PC-3 (cell line): Measurements from ENCODE around the gene LRRC75A. TPM values are rescaled to one million over a fixed set of nuclear protein-coding genes. Genes with fewer than 3 reads are reported as not detected.

ENCODE experiments used
- ATAC-seq: fragments of 200-7000 bp; cut with Tn5 transposase; 2 replicates; pipeline ENCODE4 v1.9.1; 2020; ENCODE audit warnings: mild to moderate bottlenecking, moderate library complexity
- BruUV-seq: library from RNA; stranded (reverse); fragments of 400-500 nt; replicated peaks from 2 replicates; lab custom pipeline; 2021; lab: Mats Ljungman, UMichigan
- CTCF ChIA-PET: fragments of 300-600 bp; sonication (Branson Sonifier 250); formaldehyde crosslinking; loops from one replicate; lab custom pipeline; 2022; ENCODE audit warnings: antibody characterized with exemption; lab: Charles Lee
- POLR2A ChIA-PET: fragments of 300-600 bp; sonication (Branson Sonifier 250); formaldehyde crosslinking; loops from one replicate; lab custom pipeline; 2022; ENCODE audit warnings: antibody characterized with exemption; ENCODE audit not compliant: unreplicated experiment; lab: Charles Lee
- DNase-seq: peaks from one replicate; pipeline ENCODE4 v3.0.0-alpha.2; 2015
- H2AFZ ChIP-seq: fragments of 300-600 bp; sonication (generic); 2 replicates; pipeline ENCODE4 v1.6.0; 2016; ENCODE audit warnings: antibody characterized with exemption, low read length
- H3F3A ChIP-seq: fragments of 300-600 bp; sonication (generic); one replicate; pipeline ENCODE4 v1.6.0; 2017; ENCODE audit warnings: antibody characterized with exemption, low read length, control low read depth, mild to moderate bottlenecking; ENCODE audit not compliant: unreplicated experiment
- H3K27ac ChIP-seq: fragments of 300-600 bp; sonication (generic); 2 replicates; pipeline ENCODE4 v1.5.1; 2016; ENCODE audit warnings: mild to moderate bottlenecking, low read length
- H3K27me3 ChIP-seq: fragments of 300-600 bp; sonication (generic); 2 replicates; pipeline ENCODE4 v1.6.1; 2016; ENCODE audit warnings: low read length, mixed read lengths
- H3K36me3 ChIP-seq: fragments of 300-600 bp; sonication (generic); 2 replicates; pipeline ENCODE4 v1.6.1; 2016; ENCODE audit warnings: low read depth, mixed run types, low read length, mixed read lengths
- H3K4me1 ChIP-seq: fragments of 300-600 bp; sonication (generic); 2 replicates; pipeline ENCODE4 v1.5.1; 2016; ENCODE audit warnings: low read length; ENCODE audit not compliant: insufficient read depth
- H3K4me2 ChIP-seq: fragments of 300-600 bp; sonication (generic); 2 replicates; pipeline ENCODE4 v1.6.0; 2016; ENCODE audit warnings: low read length
- H3K4me3 ChIP-seq: fragments of 300-600 bp; sonication (generic); 2 replicates; pipeline ENCODE4 v1.5.1; 2016; ENCODE audit warnings: mild to moderate bottlenecking, low read length, mixed read lengths
- H3K79me2 ChIP-seq: fragments of 300-600 bp; sonication (generic); 2 replicates; pipeline ENCODE4 v1.6.1; 2017; ENCODE audit warnings: low read length, mixed read lengths
- H3K9ac ChIP-seq: fragments of 300-600 bp; sonication (generic); 2 replicates; pipeline ENCODE4 v1.6.0; 2016; ENCODE audit warnings: mild to moderate bottlenecking, low read length
- H3K9me2 ChIP-seq: fragments of 300-600 bp; sonication (generic); replicated peaks from 2 replicates; pipeline ENCODE4 v1.6.1; 2016; ENCODE audit warnings: mixed run types, low read length, mixed read lengths
- H3K9me3 ChIP-seq: fragments of 300-600 bp; sonication (generic); 2 replicates; pipeline ENCODE4 v1.6.1; 2016; ENCODE audit warnings: low read length, mixed read lengths
- H4K20me1 ChIP-seq: fragments of 300-600 bp; sonication (generic); 2 replicates; pipeline ENCODE4 v1.6.1; 2016; ENCODE audit warnings: low read length, mixed read lengths
- CTCF ChIP-seq: fragments of 300-600 bp; sonication (generic); conservative IDR thresholded peaks from 2 replicates; pipeline ENCODE4 v1.5.1; 2017; ENCODE audit warnings: antibody characterized with exemption, low read depth, mild to moderate bottlenecking, low read length
- EZH2 ChIP-seq: fragments of 300-600 bp; sonication (generic); IDR thresholded peaks from one replicate; pipeline ENCODE4 v1.6.1; 2017; ENCODE audit warnings: antibody characterized with exemption, mild to moderate bottlenecking, low read length; ENCODE audit not compliant: unreplicated experiment
- EZH2phosphoT487 ChIP-seq: fragments of 300-600 bp; sonication (generic); IDR thresholded peaks from 2 replicates; pipeline ENCODE4 v1.6.1; 2018; ENCODE audit warnings: mild to moderate bottlenecking, antibody characterized with exemption, low read length, borderline replicate concordance
- intact Hi-C: fragments of 100-400 bp; cut with micrococcal nuclease; formaldehyde crosslinking; loops from 2 replicates; pipeline ENCODE4 v1.9.0; 2023
- total RNA-seq: library from RNA; depleted of rRNA; stranded (reverse); fragments of >200 nt; gene quantifications from 2 replicates; pipeline ENCODE4 v1.2.3, GENCODE V29; 2014

Gene LRRC75A
- total RNA-seq, 1 experiment from 2014 or later: 15.8 TPM

GRCh38 chr17:16415031-16415924 lies 76.7 kb downstream of the LRRC75A start, which contains the start of gene TRPV2:
Gene TRPV2, plus strand, starts transcription at chr17:16415571. Its CDS starts 2,098 bp downstream, at chr17:16417669.
- no peaks in the 10 kb centered on the region for H4K20me1 ChIP-seq
- CTCF ChIA-PET: interaction anchor here (0.7 kb wide), 1 partner anchor 1031 kb away, joined by 3 read pairs; no protein-coding TSS in a partner anchor
- no peaks in the 10 kb centered on the region for H3K27me3 ChIP-seq
- H3K36me3 ChIP-seq: no peaks in the 10 kb centered on the region
- H3F3A ChIP-seq: peaks cover 12% of the 10 kb centered on the region
- H3K27ac ChIP-seq: no peak within 1 kb of the TSS
- POLR2A ChIA-PET: interaction anchor here (0.6 kb wide), 1 partner anchor 653 kb away, joined by 6 read pairs; no protein-coding TSS in a partner anchor
- H2AFZ ChIP-seq: no peak within 1 kb of the TSS
- no TSS peak for BruUV-seq
- ATAC-seq: no peak
- peaks cover 24% of the 10 kb centered on the region for H3K4me1 ChIP-seq
- no peak within 1 kb of the TSS for H3K9ac ChIP-seq
- no peaks in the 10 kb centered on the region for H3K9me3 ChIP-seq
- intact Hi-C loops: no loop called here
- H3K9me2 ChIP-seq: no peaks in the 10 kb centered on the region
- H3K79me2 ChIP-seq: no peaks in the 10 kb centered on the region
- H3K4me3 ChIP-seq: no peak within 1 kb of the TSS
- no peak within 1 kb of the TSS for H3K4me2 ChIP-seq
- TF ChIP-seq EZH2phosphoT487 (no peak), CTCF (peak; percentile 59)
- DNase-seq: peak; percentile 49

- H3K4me1 ChIP-seq: peaks cover 3% of the 10 kb centered on the region; the same call in 1 of the 2 replicates
- no peak overlapping the region for H3K27ac ChIP-seq
- no peaks in the 10 kb centered on the region for H3K79me2 ChIP-seq
- ChIA-PET POLR2A (no interaction called here), CTCF (no interaction called here)
- no TSS peak for BruUV-seq
- H3K4me2 ChIP-seq: no peak overlapping the region
- H4K20me1 ChIP-seq: no peaks in the 10 kb centered on the region
- H3K27me3 ChIP-seq: no peaks in the 10 kb centered on the region
- DNase-seq (peak; percentile 47), ATAC-seq (peak; percentile 16; the same call in 1 of the 2 replicates)
- peaks cover 4% of the 10 kb centered on the region for H3F3A ChIP-seq
- TF ChIP-seq EZH2phosphoT487: no peak
- no peak for TF ChIP-seq EZH2
- no peak for TF ChIP-seq CTCF
- H3K36me3 ChIP-seq: no peaks in the 10 kb centered on the region
- no peak overlapping the region for H2AFZ ChIP-seq
- H3K9ac ChIP-seq: no peak overlapping the region
- no peaks in the 10 kb centered on the region for H3K9me3 ChIP-seq
- no peaks in the 10 kb centered on the region for H3K9me2 ChIP-seq
- intact Hi-C loops: no loop called here
- no peak overlapping the region for H3K4me3 ChIP-seq
Observed at GRCh38 chr17:16407911-16408588, 83.9 kb downstream of the LRRC75A start.
